Neural cell (in vitro differentiated cells): ENCODE measurements around the gene ACYP1.

Source experiments
- CTCF ChIP-seq: fragments of 450-650 bp; IDR thresholded peaks from 2 replicates; pipeline ENCODE4 v1.5.1; 2014; ENCODE audit warnings: antibody characterized with exemption, mild to moderate bottlenecking, moderate library complexity; ENCODE audit not compliant: poor library complexity, severe bottlenecking
- POLR2AphosphoS5 ChIP-seq: IDR thresholded peaks from 2 replicates; pipeline ENCODE4 v1.6.1; 2012

- TF ChIP-seq POLR2AphosphoS5 = no peak
- TF ChIP-seq CTCF = no peak
Observed at GRCh38 chr14:75009176-75009575, 54.6 kb downstream of the ACYP1 start.
